ES-I3 (cell line): ENCODE data around the gene RACK1.
A peak's percentile ranks its signal among the peaks of the same experiment; 100 is the strongest.
"Not testable (repeated sequence)": the region's sequence is repeated elsewhere in the genome, so short reads cannot be mapped to it uniquely, and the experiment has no call there.

Experiments used
- H3K36me3 ChIP-seq: 2 replicates; pipeline ENCODE4 v1.6.1; 2013; ENCODE audit warnings: mild to moderate bottlenecking, low read length, control low read depth, moderate library complexity; ENCODE audit not compliant: insufficient read depth
- H3K4me1 ChIP-seq: 2 replicates; pipeline ENCODE4 v1.6.1; 2013; ENCODE audit warnings: mild to moderate bottlenecking, control low read depth, low read length; ENCODE audit not compliant: insufficient read depth
- H3K9ac ChIP-seq: 2 replicates; pipeline ENCODE4 v1.6.1; 2013; ENCODE audit warnings: low read depth, mild to moderate bottlenecking, low read length, moderate library complexity
- H3K9me3 ChIP-seq: 2 replicates; pipeline ENCODE4 v1.6.1; 2013; ENCODE audit warnings: mild to moderate bottlenecking, low read length, moderate library complexity; ENCODE audit not compliant: control insufficient read depth, insufficient read depth

RACK1 gene

GRCh38 chr5:181243564-181244343 is at the start of gene RACK1:
Gene RACK1, minus strand, starts transcription at chr5:181243906. Its CDS starts 106 bp downstream, at chr5:181243800.
- peaks cover 18% of the 10 kb centered on the region for H3K4me1 ChIP-seq
- peaks cover 36% of the 10 kb centered on the region for H3K36me3 ChIP-seq
- no peaks in the 10 kb centered on the region for H3K9me3 ChIP-seq

GRCh38 chr5:181287331-181287730 is 43.6 kb upstream of the RACK1 start:
- H3K9me3 ChIP-seq, H3K4me1 ChIP-seq, H3K9ac ChIP-seq, H3K36me3 ChIP-seq: not testable (repeated sequence)

More at GRCh38 chr5:181243564-181244343, at the start of gene RACK1:
- peak within 1 kb of the TSS; percentile 96 for H3K9ac ChIP-seq

GRCh38 chr5:181285962-181286705 is 42.4 kb upstream of the RACK1 start:
- H3K9me3 ChIP-seq, H3K36me3 ChIP-seq, H3K4me1 ChIP-seq, H3K9ac ChIP-seq: not testable (repeated sequence)

GRCh38 chr5:181283841-181284755 is 40.4 kb upstream of the RACK1 start:
- not testable (repeated sequence) for H3K9me3 ChIP-seq, H3K9ac ChIP-seq, H3K36me3 ChIP-seq, H3K4me1 ChIP-seq

- no peak overlapping the region for H3K9ac ChIP-seq
- H3K9me3 ChIP-seq: no peaks in the 10 kb centered on the region
- H3K4me1 ChIP-seq: no peaks in the 10 kb centered on the region
- H3K36me3 ChIP-seq: no peaks in the 10 kb centered on the region
Measured at GRCh38 chr5:181283347-181283746, 39.6 kb upstream of the RACK1 start.

GRCh38 chr5:181282874-181283273 is 39.2 kb upstream of the RACK1 start:
- H3K9me3 ChIP-seq: no peaks in the 10 kb centered on the region
- no peaks in the 10 kb centered on the region for H3K36me3 ChIP-seq
- H3K9ac ChIP-seq: no peak overlapping the region
- H3K4me1 ChIP-seq: no peaks in the 10 kb centered on the region

GRCh38 chr5:181282415-181282814 is 38.7 kb upstream of the RACK1 start:
- not testable (repeated sequence) for H3K9ac ChIP-seq, H3K4me1 ChIP-seq, H3K36me3 ChIP-seq, H3K9me3 ChIP-seq

GRCh38 chr5:181281984-181282316 is 38.2 kb upstream of the RACK1 start:
- Histone ChIP-seq H3K4me1 (no peaks in the 10 kb centered on the region), H3K9ac (peak overlapping the region; percentile 98; the same call in 1 of the 2 replicates), H3K9me3 (no peaks in the 10 kb centered on the region), H3K36me3 (no peaks in the 10 kb centered on the region)

GRCh38 chr5:181281077-181281983 is 37.6 kb upstream of the RACK1 start:
- H3K4me1 ChIP-seq: no peaks in the 10 kb centered on the region
- no peaks in the 10 kb centered on the region for H3K9me3 ChIP-seq
- H3K36me3 ChIP-seq: no peaks in the 10 kb centered on the region
- H3K9ac ChIP-seq: peak overlapping the region; percentile 98

- H3K36me3 ChIP-seq: no peaks in the 10 kb centered on the region
- no peaks in the 10 kb centered on the region for H3K4me1 ChIP-seq
- no peaks in the 10 kb centered on the region for H3K9me3 ChIP-seq
- peak overlapping the region; percentile 98 for H3K9ac ChIP-seq
Measured at GRCh38 chr5:181280251-181280762, 36.6 kb upstream of the RACK1 start.

- H3K4me1 ChIP-seq, H3K9me3 ChIP-seq, H3K36me3 ChIP-seq: not testable (repeated sequence)
- H3K9ac ChIP-seq: peak overlapping the region; percentile 44; the same call in 1 of the 2 replicates
Measured at GRCh38 chr5:181273433-181273744, 29.7 kb upstream of the RACK1 start.

- peaks cover 17% of the 10 kb centered on the region for H3K4me1 ChIP-seq
- H3K9ac ChIP-seq: no peak overlapping the region
- no peaks in the 10 kb centered on the region for H3K9me3 ChIP-seq
- H3K36me3 ChIP-seq: no peaks in the 10 kb centered on the region
Measured at GRCh38 chr5:181271081-181271480, 27.4 kb upstream of the RACK1 start.

GRCh38 chr5:181267907-181268306 is 24.2 kb upstream of the RACK1 start:
- H3K9ac ChIP-seq: peak overlapping the region; percentile 36
- not testable (repeated sequence) for H3K9me3 ChIP-seq
- H3K4me1 ChIP-seq: peaks cover 17% of the 10 kb centered on the region

More at GRCh38 chr5:181267907-181268306, 24.2 kb upstream of the RACK1 start:
- not testable (repeated sequence) for H3K36me3 ChIP-seq
